ENCODE data around the gene IL17REL. TPM values are rescaled to one million over a fixed set of nuclear protein-coding genes. Genes with fewer than 3 reads are reported as not detected.

Gene IL17REL
- total RNA-seq, 1 donor from 2014 or later = not detected

- Histone ChIP-seq H3K4me1 (peaks cover 6% of the 10 kb centered on the region), H3K9me3 (no peaks in the 10 kb centered on the region), H3K27ac (no peak overlapping the region), H3K36me3 (no peaks in the 10 kb centered on the region), H3K27me3 (peaks cover 48% of the 10 kb centered on the region), H3K4me3 (no peak overlapping the region)
- ATAC-seq (no peak), DNase-seq (peak; percentile 60)
- TF ChIP-seq CTCF (IDR thresholded peaks at IDR 0.05) = no peak
- intact Hi-C loops (cut with DNase I) = no loop called here
Measured at GRCh38 chr22:50009765-50010675, 2.5 kb downstream of the IL17REL start.

GRCh38 chr22:50009251-50009650 is 3.3 kb downstream of the IL17REL start:
- Histone ChIP-seq H3K36me3 (no peaks in the 10 kb centered on the region), H3K27ac (no peak overlapping the region), H3K4me1 (no peaks in the 10 kb centered on the region), H3K27me3 (peaks cover 40% of the 10 kb centered on the region), H3K9me3 (no peaks in the 10 kb centered on the region), H3K4me3 (no peak overlapping the region)
- TF ChIP-seq CTCF (IDR thresholded peaks at IDR 0.05) = no peak
- DNase-seq = peak; percentile 60
- intact Hi-C loops (cut with DNase I) = no loop called here
- no peak for ATAC-seq

- no peak overlapping the region for H3K4me3 ChIP-seq
- H3K27me3 ChIP-seq = peaks cover 32% of the 10 kb centered on the region
- no peaks in the 10 kb centered on the region for H3K36me3 ChIP-seq
- intact Hi-C loops (cut with DNase I) = no loop called here
- no peaks in the 10 kb centered on the region for H3K4me1 ChIP-seq
- no peaks in the 10 kb centered on the region for H3K9me3 ChIP-seq
- no peak for ATAC-seq
- H3K27ac ChIP-seq = no peak overlapping the region
- no peak for TF ChIP-seq CTCF (IDR thresholded peaks at IDR 0.05)
- DNase-seq = peak; percentile 49
Measured at GRCh38 chr22:50008151-50009040, 4.2 kb downstream of the IL17REL start.

- no peak overlapping the region for H3K4me3 ChIP-seq
- ATAC-seq (no peak), DNase-seq (peak; percentile 3)
- no peaks in the 10 kb centered on the region for H3K36me3 ChIP-seq
- H3K9me3 ChIP-seq = no peaks in the 10 kb centered on the region
- H3K27ac ChIP-seq = no peak overlapping the region
- H3K4me1 ChIP-seq = no peaks in the 10 kb centered on the region
- no peak for TF ChIP-seq CTCF (IDR thresholded peaks at IDR 0.05)
- intact Hi-C loops (cut with DNase I) = no loop called here
- H3K27me3 ChIP-seq = peaks cover 22% of the 10 kb centered on the region
Measured at GRCh38 chr22:50007057-50007511, 5.5 kb downstream of the IL17REL start.

- no peaks in the 10 kb centered on the region for H3K4me1 ChIP-seq
- no peak for TF ChIP-seq CTCF (IDR thresholded peaks at IDR 0.05)
- H3K27me3 ChIP-seq = peaks cover 2% of the 10 kb centered on the region
- no peaks in the 10 kb centered on the region for H3K9me3 ChIP-seq
- ATAC-seq (no peak), DNase-seq (no peak)
- no peak overlapping the region for H3K4me3 ChIP-seq
- H3K36me3 ChIP-seq = no peaks in the 10 kb centered on the region
- intact Hi-C loops (cut with DNase I) = no loop called here
- H3K27ac ChIP-seq = no peak overlapping the region
Measured at GRCh38 chr22:50004918-50005317, 7.6 kb downstream of the IL17REL start.
